ENCODE data around the gene TLE2.

- TF ChIP-seq CTCF (IDR thresholded peaks at IDR 0.05; ENCODE audit: low read length) (no peak), EZH2 (optimal IDR thresholded peaks at IDR 0.05; ENCODE audit: low read depth, low read length) (no peak)
These were observed 5.3 kb upstream of the TLE2 start for GRCh38 chr19:3034406-3034655.
